GM18511 (cell line): Measurements from ENCODE around the gene GIPR.
"Not testable (repeated sequence)": the region's sequence is repeated elsewhere in the genome, so short reads cannot be mapped to it uniquely, and the experiment has no call there.

Source experiments
- ATAC-seq: cut with Tn5 transposase; IDR thresholded peaks from one replicate; pipeline ENCODE4 v1.9.1; 2021; ENCODE audit warnings: mild to moderate bottlenecking, moderate library complexity; ENCODE audit not compliant: unreplicated experiment

Gene GIPR

DNA sequence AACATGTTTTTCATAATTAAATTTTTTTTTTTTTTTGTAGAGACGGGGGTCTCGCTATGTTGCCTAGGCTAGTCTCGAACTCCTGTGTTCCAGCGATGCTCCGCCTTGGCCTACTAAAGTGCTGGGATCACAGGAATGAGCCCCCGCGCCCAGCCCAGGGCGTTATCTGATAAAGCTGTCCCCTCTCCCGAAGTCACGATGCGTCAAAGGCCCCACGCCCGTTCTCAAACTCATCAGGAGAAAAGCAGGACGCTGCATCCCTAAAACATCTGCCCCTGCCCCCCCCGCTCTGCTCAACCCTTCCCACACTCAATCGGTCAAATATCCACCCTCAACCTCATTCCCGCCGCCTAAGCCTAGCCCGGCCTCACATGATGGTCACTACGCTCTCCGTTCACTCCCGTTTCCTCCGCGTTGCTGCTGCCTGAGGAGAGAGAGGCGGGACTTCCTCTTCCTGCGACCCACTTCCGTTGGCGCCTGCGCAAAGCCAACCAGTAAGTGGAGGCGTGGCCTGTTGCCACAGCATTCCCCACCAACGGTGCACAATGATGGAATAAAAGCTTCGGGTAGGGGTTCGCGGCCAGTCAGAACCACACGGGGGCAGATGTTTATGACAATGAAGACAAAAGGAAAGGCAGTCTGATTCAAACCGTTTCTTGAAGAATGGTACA, 23.6 kb downstream of the GIPR start, which contains the start of gene SNRPD2:
TSS of gene SNRPD2 (minus strand) at position 438 of the 671 bp plus-strand sequence. CDS start at position 373, 65 bp downstream.
- peak; percentile 63 for ATAC-seq

DNA sequence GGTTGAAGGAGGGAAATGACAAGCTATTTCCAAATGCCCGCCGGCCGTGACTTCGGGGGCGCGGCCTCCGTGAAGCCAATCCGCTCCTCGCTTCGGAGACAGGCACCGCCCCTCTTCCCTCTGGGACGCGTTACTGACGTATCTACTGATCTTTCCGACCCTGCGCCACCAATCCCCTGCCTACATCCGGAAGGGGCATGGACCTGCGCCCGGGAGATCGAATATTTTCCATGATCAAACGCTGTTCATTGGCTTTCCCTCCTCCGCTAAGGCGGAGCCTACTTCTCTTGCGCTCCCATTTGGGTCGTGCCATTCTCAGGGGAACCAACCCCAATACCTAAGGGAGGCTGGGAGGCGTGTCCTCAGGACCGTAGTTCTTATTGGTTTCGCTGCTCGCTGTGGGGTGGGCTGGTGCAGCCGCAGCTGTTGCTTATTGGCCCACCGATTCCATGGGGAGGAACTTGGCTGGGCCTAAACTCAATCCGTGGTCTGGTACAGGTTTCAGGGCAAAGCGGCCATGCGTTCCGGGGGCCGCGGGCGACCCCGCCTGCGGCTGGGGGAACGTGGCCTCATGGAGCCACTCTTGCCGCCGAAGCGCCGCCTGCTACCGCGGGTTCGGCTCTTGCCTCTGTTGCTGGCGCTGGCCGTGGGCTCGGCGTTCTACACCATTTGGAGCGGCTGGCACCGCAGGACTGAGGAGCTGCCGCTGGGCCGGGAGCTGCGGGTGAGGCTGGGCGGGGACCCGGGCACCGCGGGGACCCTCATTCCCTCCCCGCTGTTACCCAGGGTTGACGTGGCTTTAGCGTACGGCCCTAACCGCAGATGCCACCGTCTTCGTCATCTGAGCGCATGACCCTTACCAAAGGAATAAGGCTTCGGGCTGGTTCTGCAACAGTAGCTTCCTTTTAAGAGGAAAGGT, 24.4 kb downstream of the GIPR start, which contains the start of gene QPCTL:
TSS of gene QPCTL (plus strand) at position 480 of the 919 bp plus-strand sequence. CDS start at position 518, 38 bp downstream.
- peak; percentile 90 for ATAC-seq

DNA sequence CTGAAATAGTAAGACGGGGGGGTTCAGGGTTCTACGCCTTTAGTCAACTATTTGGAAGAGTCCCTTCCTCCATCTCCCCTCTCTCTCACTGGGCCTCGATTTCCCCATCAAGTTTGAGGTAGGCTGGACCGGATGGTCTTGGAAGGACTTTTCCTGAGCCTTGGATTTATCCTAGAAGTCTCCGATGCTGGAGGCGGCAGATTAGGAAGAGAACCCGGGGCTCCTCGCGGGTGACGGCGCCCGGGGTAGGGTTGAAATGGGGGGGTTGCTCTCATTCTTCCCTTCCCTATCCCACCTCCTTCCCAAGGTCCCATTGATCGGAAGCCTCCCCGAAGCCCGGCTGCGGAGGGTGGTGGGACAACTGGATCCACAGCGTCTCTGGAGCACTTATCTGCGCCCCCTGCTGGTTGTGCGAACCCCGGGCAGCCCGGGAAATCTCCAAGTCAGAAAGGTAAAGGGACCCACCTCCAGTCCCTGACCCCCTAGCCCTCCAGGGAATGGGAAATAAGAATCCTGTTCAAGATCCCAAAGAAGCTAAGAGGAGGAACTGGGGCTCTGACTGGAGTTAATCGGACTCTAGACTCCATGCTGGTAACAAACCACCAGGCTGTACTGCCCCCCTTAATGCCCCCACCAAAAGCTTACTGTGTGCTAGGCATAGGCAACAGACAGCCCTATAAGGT, 25.2 kb downstream of the GIPR start:
- no peak for ATAC-seq

DNA sequence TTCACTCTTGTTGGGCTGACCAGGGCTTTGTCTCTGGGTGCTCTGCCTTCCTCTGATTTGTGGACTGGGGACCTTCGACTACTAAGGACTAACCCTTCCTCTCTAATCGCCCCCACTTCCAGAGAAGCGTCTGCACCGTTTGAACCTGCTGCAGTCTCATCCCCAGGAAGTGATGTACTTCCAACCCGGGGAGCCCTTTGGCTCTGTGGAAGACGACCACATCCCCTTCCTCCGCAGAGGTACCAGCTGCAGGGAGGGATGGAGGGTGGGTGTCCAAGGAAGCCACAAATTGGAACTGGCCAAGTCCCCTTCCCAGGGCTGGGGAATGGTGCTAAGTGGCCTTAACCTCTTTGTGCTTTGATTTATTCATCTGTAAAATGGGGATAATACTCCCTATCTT, 33.7 kb downstream of the GIPR start:
- ATAC-seq, result no peak

DNA sequence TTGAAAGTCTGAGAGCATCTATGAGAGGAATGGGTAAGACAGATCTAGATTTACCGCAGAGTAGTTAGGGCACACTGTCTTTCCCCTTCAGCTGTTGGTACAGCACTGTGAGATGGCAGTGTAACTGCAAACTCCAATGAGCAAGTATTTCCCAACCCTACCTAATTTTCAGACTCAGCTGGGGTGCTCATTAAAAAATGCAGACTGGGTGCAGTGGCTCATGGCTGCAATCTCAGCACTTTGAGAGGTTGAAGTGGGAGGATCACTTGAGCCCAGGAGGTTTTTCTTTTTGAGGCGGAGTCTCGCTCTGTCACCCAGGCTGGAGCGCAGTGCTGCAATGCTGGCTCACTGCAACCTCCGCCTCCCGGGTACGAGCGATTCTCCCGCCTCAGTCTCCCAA, 37.1 kb downstream of the GIPR start:
- no peak for ATAC-seq

DNA sequence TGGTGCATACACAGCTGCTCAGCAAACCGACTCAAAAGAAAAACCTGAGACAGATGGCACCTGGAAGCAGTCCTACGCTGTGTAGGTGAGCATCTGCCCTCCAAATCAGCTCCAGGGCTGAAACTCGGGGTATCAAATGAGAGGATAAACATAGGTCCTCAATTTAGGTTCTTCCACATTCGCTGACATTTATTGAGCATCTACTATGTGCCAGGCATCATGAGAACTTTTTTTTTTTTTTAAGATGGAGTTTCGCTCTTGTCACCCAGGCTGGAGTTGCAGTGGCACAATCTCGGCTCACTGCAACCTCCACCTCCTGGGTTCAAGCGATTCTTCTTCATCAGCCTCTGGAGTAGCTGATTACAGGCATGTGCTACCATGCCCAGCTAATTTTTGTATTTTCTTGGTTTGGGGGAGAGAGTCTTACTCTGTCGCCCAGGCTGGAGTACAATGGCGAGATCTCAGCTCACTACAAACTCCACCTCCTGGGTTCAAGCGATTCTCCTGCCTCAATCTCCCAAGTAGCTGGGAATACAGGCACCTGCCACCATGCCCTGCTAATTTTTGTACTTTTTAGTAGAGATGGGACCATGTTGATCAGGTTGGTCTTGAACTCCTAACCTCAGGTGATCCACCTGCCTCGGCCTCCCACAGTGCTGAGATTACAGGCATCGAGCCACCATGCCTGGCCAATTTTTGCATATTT, 37.8 kb downstream of the GIPR start:
- ATAC-seq, result no peak

DNA sequence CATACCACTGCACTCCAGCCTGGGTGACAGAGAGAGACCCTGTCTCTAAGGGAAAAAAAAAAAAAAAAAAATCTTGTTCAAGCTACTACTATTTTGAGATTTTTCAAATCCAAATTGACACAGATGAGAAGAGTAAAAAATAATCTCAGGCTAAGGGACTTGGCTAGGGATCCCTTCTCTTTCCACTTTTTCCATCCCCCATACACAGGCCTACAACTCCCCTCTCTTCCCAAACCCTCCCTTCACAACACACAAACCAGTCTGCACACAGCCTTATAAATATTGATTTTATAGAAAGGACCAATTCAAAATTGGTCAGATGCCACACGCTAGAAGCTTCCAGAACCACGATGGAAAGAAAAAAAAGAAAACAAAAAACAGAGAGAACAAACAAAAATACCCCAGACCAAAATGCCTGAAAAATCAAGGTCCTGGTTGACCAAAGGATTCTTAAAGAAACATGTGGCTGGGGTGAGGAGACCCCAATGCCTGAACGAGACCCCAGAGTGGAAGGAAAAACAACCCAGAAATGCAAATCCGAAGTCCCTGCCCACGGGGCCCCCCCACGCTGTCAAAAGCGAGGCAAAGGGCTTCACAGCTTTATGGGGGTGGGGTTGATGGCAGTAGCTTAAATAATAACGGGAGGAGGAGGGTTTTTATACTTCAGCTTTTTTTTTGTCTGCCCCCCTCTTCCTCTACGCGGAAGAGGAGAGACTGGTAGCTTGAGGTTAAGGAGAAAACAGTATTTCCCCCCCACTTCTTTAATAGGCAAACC, 42.5 kb downstream of the GIPR start:
- no peak for ATAC-seq

DNA sequence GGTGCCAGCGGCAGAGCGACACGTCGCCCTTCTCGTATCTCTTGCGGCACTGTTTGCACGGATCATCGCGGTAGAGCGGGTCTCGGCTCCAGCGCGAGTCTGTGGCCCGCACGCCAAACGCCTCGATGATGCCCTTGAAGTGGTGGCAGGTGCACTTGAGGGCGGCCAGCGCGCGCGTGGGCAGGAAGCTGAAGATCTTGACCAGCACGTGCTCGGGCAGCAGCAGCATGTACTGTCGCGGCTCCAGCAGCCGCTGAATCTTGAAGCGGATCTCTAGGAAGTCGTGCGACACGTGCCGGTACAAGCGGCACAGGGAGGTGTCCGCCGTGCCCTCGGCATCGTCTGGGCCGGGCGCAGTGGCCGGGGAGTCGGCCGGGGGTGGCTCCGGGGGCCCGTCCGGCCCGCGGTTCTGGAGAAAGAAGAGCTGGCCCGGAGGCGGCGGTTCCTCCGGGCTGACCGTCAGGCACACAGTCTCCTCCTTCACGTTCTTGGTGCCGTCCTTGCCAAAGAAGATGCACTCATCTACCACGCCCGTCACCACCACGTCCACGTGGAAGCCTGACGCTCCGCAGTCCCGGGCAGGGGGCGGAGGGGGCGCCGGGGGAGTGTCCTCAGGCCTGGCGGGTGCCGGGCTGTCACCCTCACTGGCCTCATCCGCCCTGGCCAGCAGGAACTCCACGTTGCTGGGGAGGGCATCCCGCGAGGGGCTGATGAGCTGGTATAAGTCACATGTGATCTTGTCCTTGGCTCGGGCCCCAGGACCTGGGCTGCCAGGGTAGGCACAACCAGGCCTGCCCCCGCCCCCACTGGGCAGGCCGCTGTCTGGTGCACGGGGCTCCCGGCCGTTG, 44.1 kb downstream of the GIPR start:
- no peak for ATAC-seq

DNA sequence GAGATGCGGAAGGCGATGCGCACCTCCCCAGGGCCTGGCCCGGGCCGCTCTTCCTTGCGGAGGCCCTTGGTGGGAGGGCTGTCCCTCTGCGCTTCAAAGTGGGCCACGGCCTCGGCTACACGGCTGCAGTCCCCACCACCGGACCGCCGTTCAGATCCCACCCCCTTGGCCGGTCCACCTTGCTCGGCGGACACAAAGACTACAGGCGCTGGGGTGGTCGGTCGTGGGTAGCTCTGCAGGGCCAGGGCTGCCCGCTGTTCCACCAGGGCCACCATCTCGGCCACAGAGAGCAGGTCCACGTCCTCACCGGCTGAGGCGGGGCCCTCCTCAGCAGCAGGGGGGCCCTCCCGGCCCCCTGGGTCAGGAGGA, 44.7 kb downstream of the GIPR start:
- no peak for ATAC-seq

DNA sequence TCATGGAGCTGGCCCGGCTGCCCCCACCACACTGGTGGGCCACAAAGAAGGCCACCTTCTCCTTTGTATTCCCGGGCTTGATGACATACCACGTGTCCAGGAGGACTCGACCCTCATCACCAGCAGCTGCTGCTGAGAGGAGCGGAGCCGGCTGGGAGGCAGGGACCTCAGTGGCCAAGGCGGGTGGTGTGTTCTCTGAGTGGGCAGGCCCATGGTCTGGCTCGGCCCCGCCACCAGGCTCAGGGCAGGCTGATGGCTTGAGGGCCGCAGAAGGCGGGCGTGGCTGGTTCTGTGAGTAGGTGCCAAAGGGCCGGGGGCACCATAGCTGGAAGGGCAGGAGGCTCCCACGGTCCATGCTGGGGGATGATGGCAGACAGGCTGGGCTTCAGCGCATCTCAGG, 45.1 kb downstream of the GIPR start:
- ATAC-seq, result no peak

DNA sequence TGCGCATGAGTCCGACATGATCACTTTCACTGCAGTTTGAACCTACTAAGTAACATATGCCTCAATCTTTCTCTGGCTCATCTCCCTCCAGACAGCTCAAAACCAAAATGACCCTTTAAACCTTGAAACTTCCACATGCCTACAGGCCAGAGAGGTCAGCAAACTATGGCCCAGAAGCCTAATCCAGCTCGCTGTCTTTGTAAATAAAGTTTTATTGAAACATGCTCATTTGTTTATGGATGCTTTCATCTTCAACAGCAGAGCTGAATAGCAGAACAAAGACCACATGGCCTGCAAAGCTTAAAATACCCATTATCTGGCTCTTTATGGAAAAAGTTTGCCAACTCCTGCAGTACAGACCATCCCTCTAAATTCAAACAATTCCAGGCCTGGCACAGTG, 47.1 kb downstream of the GIPR start:
- no peak for ATAC-seq

DNA sequence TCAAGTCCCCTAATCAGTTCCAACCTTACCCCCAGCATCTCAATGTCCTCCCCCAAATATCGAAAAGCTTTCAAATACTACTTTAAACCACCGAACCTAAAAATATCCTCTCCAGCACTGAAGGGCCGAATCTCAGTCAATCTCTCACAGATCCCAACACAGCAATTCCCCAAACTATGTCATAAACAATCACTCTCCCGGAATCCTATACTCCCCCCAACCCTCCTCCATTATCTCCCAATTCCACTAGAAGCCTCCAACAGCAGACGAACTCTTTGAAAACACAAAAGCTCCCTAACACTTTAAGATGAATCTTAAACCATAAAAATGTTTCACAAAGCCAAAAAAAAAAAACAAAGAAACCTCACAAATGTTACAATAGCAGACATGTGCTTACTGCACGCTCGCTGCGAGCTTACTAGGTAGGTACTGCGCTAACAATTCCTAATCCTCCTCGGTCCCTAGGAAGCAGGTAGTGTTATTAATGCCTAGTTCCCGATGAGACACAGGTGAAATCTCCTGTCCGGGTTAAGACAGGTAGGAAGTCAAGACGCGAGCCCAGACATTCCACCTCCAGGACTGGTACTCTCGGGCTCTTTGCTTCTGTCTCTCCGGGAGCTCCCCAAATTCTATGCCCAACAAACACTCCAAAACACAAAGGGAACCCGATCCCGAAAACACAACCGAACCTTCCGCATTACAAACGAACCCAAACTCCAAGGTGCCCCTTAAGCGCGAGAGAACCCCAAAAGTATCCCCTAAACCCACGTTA, 48.5 kb downstream of the GIPR start:
- ATAC-seq, result no peak

DNA sequence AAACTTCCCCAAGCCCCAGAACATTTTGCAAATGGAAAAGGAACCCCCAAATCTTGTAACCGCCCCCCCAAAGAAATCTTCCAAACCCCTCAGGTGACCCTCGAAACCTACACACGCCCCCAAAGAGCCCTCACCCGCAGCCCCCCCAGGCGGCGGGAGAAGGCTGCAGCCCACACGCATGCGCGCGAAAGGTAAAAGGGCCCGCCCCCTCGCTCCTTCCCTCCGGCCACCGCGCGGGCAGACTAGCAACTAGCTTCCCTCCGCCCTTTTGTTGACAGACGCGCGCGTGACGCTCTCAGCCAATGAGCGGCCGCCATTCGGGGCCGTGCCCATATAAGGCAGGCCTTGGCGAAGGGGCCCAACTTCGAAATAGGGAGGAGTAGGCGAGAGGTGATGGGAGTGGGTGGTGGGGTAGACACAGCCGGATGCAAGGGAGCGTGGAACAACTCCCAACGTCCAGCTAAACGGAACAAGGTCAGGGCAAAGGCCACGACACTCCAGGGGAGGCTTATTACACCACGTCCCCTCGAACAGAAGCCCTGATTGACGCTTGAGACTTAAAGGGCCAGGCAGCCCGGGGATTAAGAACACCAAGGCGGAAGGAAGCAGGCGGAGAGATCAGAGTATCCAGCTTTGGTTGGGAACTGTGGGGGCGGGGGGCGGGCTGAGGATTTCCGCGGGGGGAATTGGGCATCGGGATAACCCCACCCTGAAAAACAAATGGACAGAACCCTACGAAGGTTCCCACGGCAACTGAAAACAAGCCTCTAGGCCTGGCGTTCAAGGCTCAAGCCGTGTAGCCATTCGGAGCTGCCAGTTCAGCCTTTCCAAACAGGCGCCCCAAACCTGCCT, 49.3 kb downstream of the GIPR start:
- ATAC-seq, result peak; percentile 98

DNA sequence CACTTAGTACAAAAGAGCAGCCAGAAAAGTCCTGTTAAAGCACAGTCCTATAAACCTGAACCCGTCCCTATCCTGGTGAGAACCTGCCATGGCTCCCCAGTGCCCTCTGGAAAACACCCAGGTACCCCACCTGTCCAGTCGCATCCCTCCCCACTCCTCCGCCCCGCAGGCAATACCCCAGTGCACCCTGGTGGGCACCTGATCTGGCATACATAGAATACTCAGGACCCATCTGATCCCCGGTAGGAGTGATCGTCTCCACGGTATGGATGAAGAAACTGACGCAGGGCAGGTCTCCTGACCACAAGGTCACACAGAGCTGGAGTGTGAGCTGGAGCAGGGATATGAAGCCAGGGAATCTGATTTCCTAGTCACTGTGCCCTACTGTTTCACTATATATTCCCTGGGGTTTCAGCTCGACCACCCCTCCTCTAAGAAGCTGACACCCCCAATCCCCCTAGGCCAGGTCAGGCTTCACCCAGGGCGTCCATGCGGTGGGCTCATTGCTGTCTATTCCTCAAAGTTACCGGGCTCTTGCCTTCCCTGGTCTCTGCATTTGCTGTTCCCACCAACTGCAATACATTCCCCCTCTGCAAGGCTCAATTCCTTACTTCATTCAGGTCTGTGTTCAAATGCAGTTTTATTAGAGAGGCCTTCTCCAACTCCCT, 50.1 kb downstream of the GIPR start:
- no peak for ATAC-seq

DNA sequence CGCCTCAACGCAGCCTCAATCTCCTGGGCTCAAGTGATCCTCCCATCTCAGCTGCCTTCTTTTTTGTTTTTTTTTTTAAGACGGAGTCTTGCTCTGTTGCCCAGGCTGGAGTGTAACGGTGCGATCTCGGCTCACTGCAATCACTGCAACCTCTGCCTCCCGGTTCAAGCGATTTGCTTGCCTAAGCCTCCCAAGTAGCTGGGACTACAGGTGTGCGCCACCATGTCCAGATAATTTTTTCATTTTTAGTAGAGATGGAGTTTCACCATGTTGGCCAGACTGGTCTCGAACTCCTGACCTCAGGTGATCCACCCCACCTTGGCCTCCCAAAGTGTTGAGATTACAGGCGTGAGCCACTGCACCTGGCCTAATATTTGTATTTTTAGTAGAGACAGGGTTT, 52.0 kb downstream of the GIPR start:
- ATAC-seq, result not testable (repeated sequence)

DNA sequence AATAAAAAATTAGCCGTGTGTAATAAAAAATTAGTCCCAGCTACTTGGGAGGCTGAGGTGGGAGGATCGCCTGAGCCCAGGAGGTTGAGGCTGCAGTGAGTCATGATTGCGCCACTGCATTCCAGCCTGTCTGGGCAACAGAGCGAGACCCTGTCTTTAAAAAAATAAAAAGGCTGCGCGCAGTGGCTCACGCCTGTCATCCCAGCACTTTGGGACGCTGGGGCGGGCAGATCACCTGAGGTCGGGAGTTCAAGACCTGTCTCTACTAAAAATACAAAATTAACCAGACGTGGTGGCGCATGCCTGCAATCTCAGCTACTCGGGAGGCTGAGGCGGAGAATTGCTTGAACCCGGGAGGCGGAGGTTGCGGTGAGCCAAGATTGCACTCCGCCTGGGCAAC, 60.7 kb downstream of the GIPR start:
- ATAC-seq, result not testable (repeated sequence)

DNA sequence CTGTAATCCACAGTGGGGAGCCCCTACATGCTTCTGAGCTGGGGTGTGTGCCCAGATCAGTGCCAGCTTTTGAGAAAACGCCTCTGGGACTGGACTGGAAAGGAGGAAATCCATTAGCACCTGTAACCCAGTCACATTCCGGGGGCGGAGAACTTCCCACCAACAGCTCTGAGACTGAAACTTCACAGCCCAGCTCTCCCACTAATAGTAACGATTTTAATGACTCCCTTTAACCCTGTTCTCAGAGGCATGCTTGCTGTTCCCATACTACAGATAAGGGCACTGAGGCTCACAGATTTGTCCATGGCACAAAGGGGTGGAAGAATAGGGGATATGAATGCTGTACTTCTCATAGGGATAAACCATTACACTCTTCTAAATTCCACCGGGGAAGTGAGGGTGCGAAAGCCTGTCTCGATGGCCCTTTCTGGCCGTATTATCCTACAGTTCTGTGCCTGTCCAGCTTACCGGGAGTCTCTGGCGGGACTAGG, 61.8 kb downstream of the GIPR start:
- ATAC-seq, result no peak
